Central memory CD4-positive, alpha-beta T cell (primary cell): ENCODE data around the gene C3AR1.
"Not testable (repeated sequence)": the region's sequence is repeated elsewhere in the genome, so short reads cannot be mapped to it uniquely, and the experiment has no call there.

Experiments used
- DNase-seq: peaks from one replicate; pipeline ENCODE4 v3.0.0; 2022
- total RNA-seq, 3 experiments: gene quantifications; one replicate each; lab custom pipeline; 2026; lab: John Stamatoyannopoulos, UW

C3AR1 gene
- 0.28 to 2.7 (median 2.3) reads per million in 3 experiments for total RNA-seq

GRCh38 chr12:8065991-8066594 is at the start of gene C3AR1:
C3AR1 (minus strand) TSS chr12:8066359; CDS start chr12:8060185, 6,174 bp downstream.
- peak; percentile 82 for DNase-seq

- DNase-seq: not testable (repeated sequence)
Measured at GRCh38 chr12:8113117-8113516, 47.0 kb upstream of the C3AR1 start.

GRCh38 chr12:8108808-8109398 is 42.7 kb upstream of the C3AR1 start:
- peak; percentile 59 for DNase-seq

GRCh38 chr12:8099235-8099634 is 33.1 kb upstream of the C3AR1 start:
- DNase-seq: no peak

GRCh38 chr12:8096281-8096915 is 30.2 kb upstream of the C3AR1 start:
- DNase-seq: no peak

- no peak for DNase-seq
Measured at GRCh38 chr12:8093291-8093690, 27.1 kb upstream of the C3AR1 start.

- no peak for DNase-seq
Measured at GRCh38 chr12:8089716-8090115, 23.6 kb upstream of the C3AR1 start.

- DNase-seq: not testable (repeated sequence)
Measured at GRCh38 chr12:8089277-8089676, 23.1 kb upstream of the C3AR1 start.

GRCh38 chr12:8088574-8088973 is 22.4 kb upstream of the C3AR1 start:
- peak; percentile 56 for DNase-seq

- peak; percentile 6 for DNase-seq
Measured at GRCh38 chr12:8087666-8088065, 21.5 kb upstream of the C3AR1 start.

- not testable (repeated sequence) for DNase-seq
Measured at GRCh38 chr12:8084351-8084750, 18.2 kb upstream of the C3AR1 start.

- peak; percentile 8 for DNase-seq
Measured at GRCh38 chr12:8082808-8083100, 16.6 kb upstream of the C3AR1 start.

GRCh38 chr12:8081251-8081920 is 15.2 kb upstream of the C3AR1 start:
- DNase-seq: peak; percentile 32

- peak; percentile 12 for DNase-seq
Measured at GRCh38 chr12:8080120-8080519, 14.0 kb upstream of the C3AR1 start.

GRCh38 chr12:8078916-8079315 is 12.8 kb upstream of the C3AR1 start:
- no peak for DNase-seq

GRCh38 chr12:8078398-8078797 is 12.2 kb upstream of the C3AR1 start:
- peak; percentile 75 for DNase-seq

GRCh38 chr12:8077207-8077606 is 11.0 kb upstream of the C3AR1 start:
- DNase-seq: no peak

- DNase-seq: no peak
Measured at GRCh38 chr12:8076366-8076765, 10.2 kb upstream of the C3AR1 start.

GRCh38 chr12:8075935-8076334 is 9.8 kb upstream of the C3AR1 start:
- no peak for DNase-seq

GRCh38 chr12:8071820-8072219 is 5.7 kb upstream of the C3AR1 start:
- not testable (repeated sequence) for DNase-seq

GRCh38 chr12:8069582-8069981 is 3.4 kb upstream of the C3AR1 start:
- no peak for DNase-seq

GRCh38 chr12:8064131-8064530 is 2.0 kb downstream of the C3AR1 start:
- DNase-seq: no peak

- DNase-seq: no peak
Measured at GRCh38 chr12:8058506-8058905, 7.7 kb downstream of the C3AR1 start.

- DNase-seq: no peak
Measured at GRCh38 chr12:8057839-8058238, 8.3 kb downstream of the C3AR1 start.
